GM23338 (cell line): ENCODE measurements around the gene GRID2. TPM values are rescaled to one million over a fixed set of nuclear protein-coding genes. Genes with fewer than 3 reads are reported as not detected.
"Not testable (repeated sequence)": the region's sequence is repeated elsewhere in the genome, so short reads cannot be mapped to it uniquely, and the experiment has no call there.

Experiments
- ATAC-seq: fragments of 200-7000 bp; cut with Tn5 transposase; 3 replicates; pipeline ENCODE4 v1.9.1; 2020
- DNase-seq: peaks from one replicate; pipeline ENCODE4 v3.0.0-alpha.2; 2015; ENCODE audit warnings: low spot score
- H2AFZ ChIP-seq: fragments of 200-600 bp; sonication (generic); 2 replicates; pipeline ENCODE4 v1.8.0; 2016; ENCODE audit warnings: antibody characterized with exemption, mild to moderate bottlenecking, moderate library complexity
- H3F3A ChIP-seq: fragments of 200-600 bp; sonication (generic); replicated peaks from 2 replicates; pipeline ENCODE4 v1.8.0; 2017; ENCODE audit warnings: antibody characterized with exemption, mixed run types, low read depth
- H3K27ac ChIP-seq: fragments of 200-600 bp; sonication (generic); 2 replicates; pipeline ENCODE4 v1.6.1; 2016; ENCODE audit warnings: low read depth
- H3K27me3 ChIP-seq: fragments of 200-600 bp; sonication (generic); 2 replicates; pipeline ENCODE4 v1.8.0; 2016; ENCODE audit warnings: mild to moderate bottlenecking, mixed run types, moderate library complexity; ENCODE audit not compliant: insufficient read depth
- H3K36me3 ChIP-seq: fragments of 200-600 bp; sonication (generic); 2 replicates; pipeline ENCODE4 v1.8.0; 2016; ENCODE audit warnings: mild to moderate bottlenecking; ENCODE audit not compliant: insufficient read depth
- H3K4me1 ChIP-seq: fragments of 200-600 bp; sonication (generic); 2 replicates; pipeline ENCODE4 v1.8.0; 2016; ENCODE audit warnings: mild to moderate bottlenecking, moderate library complexity; ENCODE audit not compliant: insufficient read depth
- H3K4me2 ChIP-seq: fragments of 200-600 bp; sonication (generic); 2 replicates; pipeline ENCODE4 v1.7.1; 2017; ENCODE audit warnings: mixed run types
- H3K4me3 ChIP-seq: fragments of 200-600 bp; sonication (generic); 2 replicates; pipeline ENCODE4 v1.6.1; 2016; ENCODE audit warnings: mixed run types
- H3K79me2 ChIP-seq: fragments of 200-600 bp; sonication (generic); replicated peaks from 2 replicates; pipeline ENCODE4 v1.8.0; 2017; ENCODE audit warnings: mild to moderate bottlenecking; ENCODE audit not compliant: insufficient read depth
- H3K9me2 ChIP-seq: fragments of 200-600 bp; sonication (generic); 2 replicates; pipeline ENCODE4 v1.8.0; 2017; ENCODE audit not compliant: insufficient read depth
- H4K20me1 ChIP-seq: fragments of 200-600 bp; sonication (generic); replicated peaks from 2 replicates; pipeline ENCODE4 v1.8.0; 2017; ENCODE audit warnings: mild to moderate bottlenecking; ENCODE audit not compliant: insufficient read depth
- H3K27ac Mint-ChIP-seq: 2 replicates; pipeline ENCODE4 v1.8.0; 2020; ENCODE audit warnings: inconsistent platforms, mild to moderate bottlenecking, moderate library complexity, mixed read lengths
- H3K27me3 Mint-ChIP-seq: 3 replicates; pipeline ENCODE4 v1.8.0; 2022; ENCODE audit warnings: low read depth, mild to moderate bottlenecking, moderate library complexity, mixed read lengths, inconsistent platforms; ENCODE audit not compliant: insufficient read depth, poor library complexity
- H3K36me3 Mint-ChIP-seq: 3 replicates; pipeline ENCODE4 v1.8.0; 2021; ENCODE audit warnings: low read depth, mild to moderate bottlenecking, inconsistent platforms, moderate library complexity, mixed read lengths
- H3K4me1 Mint-ChIP-seq: 3 replicates; pipeline ENCODE4 v1.8.0; 2020; ENCODE audit warnings: mild to moderate bottlenecking, inconsistent platforms, mixed read lengths
- H3K4me3 Mint-ChIP-seq: 3 replicates; pipeline ENCODE4 v1.8.0; 2021; ENCODE audit warnings: moderate library complexity, mild to moderate bottlenecking, inconsistent platforms, mixed read lengths
- H3K9me3 Mint-ChIP-seq: 3 replicates; pipeline ENCODE4 v1.8.0; 2020; ENCODE audit warnings: moderate library complexity, mild to moderate bottlenecking, inconsistent platforms, mixed read lengths
- CREB1 ChIP-seq: fragments of 250-450 bp; sonication (Bioruptor Pico); IDR thresholded peaks from 2 replicates; pipeline ENCODE4 v1.5.0; 2020; ENCODE audit warnings: low read depth, mild to moderate bottlenecking, moderate library complexity
- JUNB ChIP-seq: IDR thresholded peaks from one replicate; pipeline ENCODE4 v1.6.1; 2016; ENCODE audit warnings: antibody characterized with exemption; ENCODE audit not compliant: unreplicated experiment
- NANOG ChIP-seq: IDR thresholded peaks from 2 replicates; pipeline ENCODE4 v1.6.1; 2016; ENCODE audit warnings: antibody characterized with exemption, borderline replicate concordance
- POLR2AphosphoS5 ChIP-seq: IDR thresholded peaks from 2 replicates; pipeline ENCODE4 v1.6.1; 2016; ENCODE audit warnings: antibody characterized with exemption, low read depth
- ZNF114 ChIP-seq: fragments of 250-450 bp; sonication (Bioruptor Pico); IDR thresholded peaks from 2 replicates; pipeline ENCODE4 v1.5.0; 2020; ENCODE audit warnings: mild to moderate bottlenecking, moderate library complexity
- ZNF331 ChIP-seq: fragments of 250-450 bp; sonication (Bioruptor Pico); IDR thresholded peaks from 2 replicates; pipeline ENCODE4 v1.5.0; 2020; ENCODE audit warnings: low read depth, mild to moderate bottlenecking, moderate library complexity
- polyA plus RNA-seq: library from polyadenylated mRNA; unstranded; fragments of >200 nt; fragmentation: Nextera tagmentation; extraction: Ambion mirVana; gene quantifications from 2 replicates; pipeline ENCODE4 v1.2.1, GENCODE V29; 2016
- total RNA-seq: library from RNA; depleted of rRNA; stranded (reverse); fragments of >200 nt; shearing (Covaris generic); gene quantifications from 2 replicates; pipeline ENCODE4 v1.2.3, GENCODE V29; 2014
- TF ChIP-seq, protein P1 (sequence below): IDR thresholded peaks from one replicate; pipeline ENCODE4 v1.6.1; 2018; ENCODE audit warnings: antibody characterized with exemption; ENCODE audit not compliant: unreplicated experiment
- TF ChIP-seq, protein P2 (sequence below): IDR thresholded peaks from 2 replicates; pipeline ENCODE4 v1.6.1; 2016; ENCODE audit warnings: antibody characterized with exemption

Gene GRID2
- total and polyA plus RNA-seq, 2 experiments from 2014 or later, result 19.9 to 65.4 TPM

DNA sequence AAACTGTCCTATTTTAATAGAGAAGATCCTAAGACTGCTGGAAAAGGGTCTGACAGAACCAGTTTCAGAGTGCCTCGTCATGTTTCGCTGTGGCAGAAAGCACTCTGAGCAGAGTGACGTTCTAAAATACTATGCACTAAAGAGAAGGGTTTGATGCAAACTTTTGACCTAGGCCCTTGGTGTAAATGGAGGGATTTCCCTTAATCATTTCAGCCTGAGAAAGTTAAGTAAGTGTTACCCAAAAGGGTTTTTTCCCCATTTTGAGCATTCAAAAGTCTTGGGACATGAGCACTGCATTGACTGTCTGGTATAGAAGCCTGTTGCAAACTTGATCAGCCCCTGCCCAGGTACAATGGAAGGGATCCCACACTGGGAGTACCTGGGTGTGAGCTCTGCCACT, 1367.3 kb downstream of the GRID2 start (continued):
- TF ChIP-seq, protein P1, sequence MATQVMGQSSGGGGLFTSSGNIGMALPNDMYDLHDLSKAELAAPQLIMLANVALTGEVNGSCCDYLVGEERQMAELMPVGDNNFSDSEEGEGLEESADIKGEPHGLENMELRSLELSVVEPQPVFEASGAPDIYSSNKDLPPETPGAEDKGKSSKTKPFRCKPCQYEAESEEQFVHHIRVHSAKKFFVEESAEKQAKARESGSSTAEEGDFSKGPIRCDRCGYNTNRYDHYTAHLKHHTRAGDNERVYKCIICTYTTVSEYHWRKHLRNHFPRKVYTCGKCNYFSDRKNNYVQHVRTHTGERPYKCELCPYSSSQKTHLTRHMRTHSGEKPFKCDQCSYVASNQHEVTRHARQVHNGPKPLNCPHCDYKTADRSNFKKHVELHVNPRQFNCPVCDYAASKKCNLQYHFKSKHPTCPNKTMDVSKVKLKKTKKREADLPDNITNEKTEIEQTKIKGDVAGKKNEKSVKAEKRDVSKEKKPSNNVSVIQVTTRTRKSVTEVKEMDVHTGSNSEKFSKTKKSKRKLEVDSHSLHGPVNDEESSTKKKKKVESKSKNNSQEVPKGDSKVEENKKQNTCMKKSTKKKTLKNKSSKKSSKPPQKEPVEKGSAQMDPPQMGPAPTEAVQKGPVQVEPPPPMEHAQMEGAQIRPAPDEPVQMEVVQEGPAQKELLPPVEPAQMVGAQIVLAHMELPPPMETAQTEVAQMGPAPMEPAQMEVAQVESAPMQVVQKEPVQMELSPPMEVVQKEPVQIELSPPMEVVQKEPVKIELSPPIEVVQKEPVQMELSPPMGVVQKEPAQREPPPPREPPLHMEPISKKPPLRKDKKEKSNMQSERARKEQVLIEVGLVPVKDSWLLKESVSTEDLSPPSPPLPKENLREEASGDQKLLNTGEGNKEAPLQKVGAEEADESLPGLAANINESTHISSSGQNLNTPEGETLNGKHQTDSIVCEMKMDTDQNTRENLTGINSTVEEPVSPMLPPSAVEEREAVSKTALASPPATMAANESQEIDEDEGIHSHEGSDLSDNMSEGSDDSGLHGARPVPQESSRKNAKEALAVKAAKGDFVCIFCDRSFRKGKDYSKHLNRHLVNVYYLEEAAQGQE, result no peak
- TF ChIP-seq POLR2AphosphoS5 (no peak), CREB1 (CRISPR knock-in tag) (no peak)
- TF ChIP-seq, protein P2, sequence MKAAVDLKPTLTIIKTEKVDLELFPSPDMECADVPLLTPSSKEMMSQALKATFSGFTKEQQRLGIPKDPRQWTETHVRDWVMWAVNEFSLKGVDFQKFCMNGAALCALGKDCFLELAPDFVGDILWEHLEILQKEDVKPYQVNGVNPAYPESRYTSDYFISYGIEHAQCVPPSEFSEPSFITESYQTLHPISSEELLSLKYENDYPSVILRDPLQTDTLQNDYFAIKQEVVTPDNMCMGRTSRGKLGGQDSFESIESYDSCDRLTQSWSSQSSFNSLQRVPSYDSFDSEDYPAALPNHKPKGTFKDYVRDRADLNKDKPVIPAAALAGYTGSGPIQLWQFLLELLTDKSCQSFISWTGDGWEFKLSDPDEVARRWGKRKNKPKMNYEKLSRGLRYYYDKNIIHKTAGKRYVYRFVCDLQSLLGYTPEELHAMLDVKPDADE, result no peak

DNA sequence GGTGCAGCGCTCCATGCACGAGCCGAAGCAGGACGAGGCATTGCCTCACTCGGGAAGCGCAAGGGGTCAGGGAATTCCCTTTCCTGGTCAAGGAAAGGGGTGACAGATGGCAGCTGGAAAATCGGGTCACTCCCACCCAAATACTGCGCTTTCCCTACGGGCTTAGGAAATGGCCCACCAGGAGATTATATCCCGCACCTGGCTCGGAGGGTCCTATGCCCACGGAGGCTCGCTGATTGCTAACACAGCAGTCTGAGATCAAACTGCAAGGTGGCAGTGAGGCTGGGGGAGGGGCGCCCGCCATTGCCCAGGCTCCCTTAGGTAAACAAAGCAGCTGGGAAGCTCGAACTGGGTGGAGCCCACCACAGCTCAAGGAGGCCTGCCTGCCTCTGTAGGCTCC, 1373.2 kb downstream of the GRID2 start:
- not testable (repeated sequence) for H3K27me3 Mint-ChIP-seq

DNA sequence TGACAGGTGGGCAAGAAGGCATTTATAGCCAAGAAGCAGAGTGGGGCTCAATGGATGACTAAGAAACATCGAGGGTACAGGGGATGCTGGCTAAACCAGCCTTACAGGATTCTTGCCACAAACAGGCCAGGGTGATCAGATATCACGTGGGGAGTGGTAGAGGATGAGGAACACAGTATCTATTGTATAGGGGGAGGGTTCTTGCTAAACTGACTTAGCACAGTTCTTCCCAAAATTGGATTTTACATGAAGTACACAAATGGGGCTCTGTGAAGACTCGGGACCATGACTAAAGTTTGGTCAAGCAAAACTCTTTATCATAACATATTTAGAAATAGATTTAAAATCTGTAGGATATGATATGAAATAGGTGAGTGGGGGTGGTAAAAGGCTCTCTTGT, 1380.8 kb downstream of the GRID2 start:
- Histone ChIP-seq H2AFZ (no peak overlapping the region), H4K20me1 (no peaks in the 10 kb centered on the region), H3K36me3 (no peaks in the 10 kb centered on the region), H3K27ac (no peak overlapping the region), H3F3A (no peaks in the 10 kb centered on the region), H3K4me2 (no peak overlapping the region), H3K27me3 (no peaks in the 10 kb centered on the region), H3K4me1 (peaks cover 5% of the 10 kb centered on the region), H3K79me2 (no peaks in the 10 kb centered on the region), H3K4me3 (no peak overlapping the region), H3K9me2 (no peaks in the 10 kb centered on the region)
- Mint-ChIP-seq H3K27me3 (no peaks in the 10 kb centered on the region), H3K4me3 (no peak overlapping the region), H3K27ac (no peak overlapping the region), H3K36me3 (no peaks in the 10 kb centered on the region), H3K9me3 (peaks cover 4% of the 10 kb centered on the region; the same call in 2 of the 3 replicates), H3K4me1 (peaks cover 4% of the 10 kb centered on the region)
- ATAC-seq (no peak; the same call in 2 of the 3 replicates), DNase-seq (no peak)
- TF ChIP-seq NANOG (no peak), ZNF331 (no peak), JUNB (no peak), ZNF114 (no peak), POLR2AphosphoS5 (no peak)
- TF ChIP-seq, protein P1, result no peak
- TF ChIP-seq, protein P2, result no peak

More for the DNA sequence above, 1373.2 kb downstream of the GRID2 start:
- not testable (repeated sequence) for H4K20me1 ChIP-seq, H3K4me1 ChIP-seq, ATAC-seq, H3F3A ChIP-seq, H3K27ac ChIP-seq, H2AFZ ChIP-seq, H3K27ac Mint-ChIP-seq, H3K4me3 Mint-ChIP-seq, H3K9me2 ChIP-seq, H3K4me3 ChIP-seq, H3K27me3 ChIP-seq, H3K79me2 ChIP-seq, H3K4me2 ChIP-seq, DNase-seq, H3K4me1 Mint-ChIP-seq
- peaks cover 11% of the 10 kb centered on the region; the same call in 1 of the 2 replicates for H3K36me3 ChIP-seq
- H3K9me3 Mint-ChIP-seq, result peaks cover 43% of the 10 kb centered on the region
- H3K36me3 Mint-ChIP-seq, result peaks cover 36% of the 10 kb centered on the region
